GM21515 (cell line): Measurements from ENCODE around the gene PCDH17.

Experiments used
- ATAC-seq: cut with Tn5 transposase; IDR thresholded peaks from one replicate; pipeline ENCODE4 v1.9.1; 2021; ENCODE audit not compliant: unreplicated experiment

Gene PCDH17

GRCh38 chr13:57633950-57634838, 2.6 kb downstream of the PCDH17 start:
- no peak for ATAC-seq

DNA sequence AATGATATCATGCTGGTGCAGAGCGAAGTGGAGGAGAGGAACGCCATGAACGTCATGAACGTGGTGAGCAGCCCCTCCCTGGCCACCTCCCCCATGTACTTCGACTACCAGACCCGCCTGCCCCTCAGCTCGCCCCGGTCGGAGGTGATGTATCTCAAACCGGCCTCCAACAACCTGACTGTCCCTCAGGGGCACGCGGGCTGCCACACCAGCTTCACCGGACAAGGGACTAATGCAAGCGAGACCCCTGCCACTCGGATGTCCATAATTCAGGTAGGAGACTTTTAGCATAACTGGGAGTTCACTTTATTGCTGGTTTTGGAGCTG, 3.3 kb downstream of the PCDH17 start:
- ATAC-seq: no peak

DNA sequence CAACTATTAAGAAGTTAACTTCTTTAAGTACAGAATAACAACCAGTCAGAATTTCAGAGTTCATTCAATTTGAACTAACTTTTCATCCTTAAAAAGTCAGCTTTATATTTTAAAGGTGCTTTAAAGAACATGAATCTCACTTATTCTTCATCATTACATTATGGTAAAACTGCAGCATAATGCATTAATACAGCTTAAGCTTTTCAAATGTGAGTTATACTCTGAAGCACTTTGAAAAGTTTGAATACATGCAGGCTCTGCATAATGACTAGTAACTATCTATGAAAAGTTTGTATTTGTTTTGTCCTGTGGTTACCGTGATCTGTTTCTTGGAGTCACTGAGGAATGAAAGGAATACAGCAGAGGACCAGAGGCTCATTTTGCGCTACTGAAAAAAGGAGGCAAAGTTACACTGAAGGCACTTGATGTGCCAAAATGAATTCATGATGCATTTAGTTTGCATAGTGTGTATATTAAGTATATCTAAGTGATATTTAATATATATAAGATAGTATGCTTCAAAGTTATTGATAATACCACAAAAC, 4.1 kb downstream of the PCDH17 start:
- ATAC-seq: no peak

- no peak for ATAC-seq
Measured at GRCh38 chr13:57636816-57637215, 5.3 kb downstream of the PCDH17 start.

DNA sequence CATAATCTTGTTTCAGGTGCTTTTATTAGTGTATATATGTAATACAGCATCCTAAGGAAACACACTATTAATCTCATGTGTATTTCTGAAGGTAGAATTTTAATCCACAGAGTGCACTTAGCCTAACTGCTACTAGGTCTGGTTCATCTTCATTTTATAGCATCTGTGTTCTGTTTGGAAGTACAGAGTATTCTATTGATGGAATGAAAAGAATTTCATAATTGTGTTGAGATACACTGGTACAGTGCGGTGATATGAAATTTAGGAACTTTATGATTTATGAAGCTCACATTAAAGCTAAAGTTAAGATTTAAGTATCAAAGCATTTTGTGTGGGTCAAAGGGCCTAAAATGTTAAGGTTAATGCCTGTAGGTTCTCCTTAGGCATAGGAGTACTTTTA, 6.0 kb downstream of the PCDH17 start:
- ATAC-seq: no peak

DNA sequence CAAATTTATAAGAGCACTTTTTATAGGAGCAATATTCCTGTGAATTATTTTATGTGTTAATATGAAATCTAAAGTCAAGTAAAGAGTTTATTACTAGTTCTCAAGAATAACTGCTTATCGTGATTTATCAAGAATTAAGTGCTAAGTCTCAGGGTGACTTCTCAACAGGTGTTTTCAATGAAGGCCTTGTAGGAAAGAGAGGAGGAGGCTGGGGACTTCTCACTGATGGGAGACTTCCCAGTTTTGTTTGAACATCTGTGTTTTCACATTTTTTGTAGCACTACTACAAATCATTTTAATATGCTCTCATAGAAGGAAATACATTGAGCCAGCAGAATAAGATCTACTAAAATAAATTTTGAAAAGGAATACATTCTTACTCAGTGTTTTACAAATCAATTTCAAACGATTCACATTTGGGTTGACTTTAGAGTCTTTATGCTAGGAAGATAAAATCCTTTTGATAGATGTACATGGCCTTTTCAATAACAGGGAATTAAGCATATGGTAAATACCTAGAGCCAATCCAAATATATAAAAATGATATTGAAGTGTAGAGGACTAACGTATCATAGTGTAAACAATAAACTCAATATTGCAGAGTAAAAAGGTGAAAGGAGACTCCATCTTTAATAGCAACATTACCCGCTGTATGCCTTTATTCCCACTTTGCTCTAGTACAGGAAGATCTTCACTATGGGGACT, 6.8 kb downstream of the PCDH17 start:
- no peak for ATAC-seq

- ATAC-seq: no peak
Measured at GRCh38 chr13:57640607-57641006, 9.1 kb downstream of the PCDH17 start.

DNA sequence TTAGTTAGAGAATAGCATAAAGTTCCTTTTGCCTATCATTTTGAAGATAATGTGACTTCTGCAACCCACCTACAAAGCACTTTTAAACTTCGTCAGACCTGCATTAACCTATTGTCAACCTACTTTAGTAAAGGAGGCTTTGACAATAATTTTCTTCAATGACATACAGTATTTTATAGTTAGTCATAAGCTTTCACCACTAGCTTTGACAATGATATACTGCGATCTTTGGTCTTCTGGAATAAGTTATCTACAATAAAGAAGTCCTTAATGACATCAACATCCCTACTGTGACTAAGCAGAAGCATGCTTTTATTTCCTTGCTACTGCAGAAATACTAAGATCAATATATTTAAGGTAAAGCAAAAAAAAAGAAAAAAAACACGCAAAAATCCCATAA, 9.5 kb downstream of the PCDH17 start:
- no peak for ATAC-seq

DNA sequence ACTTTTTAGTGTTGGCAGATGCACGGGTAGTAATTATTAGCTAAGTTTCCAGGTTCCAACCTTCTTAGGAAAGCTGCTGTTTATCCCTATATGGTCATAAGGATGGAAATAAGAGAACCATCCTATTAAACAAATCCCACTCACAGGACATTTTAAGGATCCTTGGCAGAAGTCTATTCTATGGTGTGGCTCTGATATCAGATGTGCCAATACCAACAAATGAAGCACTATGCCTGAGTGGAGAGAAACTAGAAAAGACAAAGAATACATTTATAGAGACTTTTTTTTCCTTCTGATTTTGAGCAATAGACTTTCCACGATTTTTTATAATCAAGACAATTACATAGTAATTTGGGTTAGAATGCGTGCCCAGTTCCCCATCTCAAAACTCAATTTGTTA, 12.6 kb downstream of the PCDH17 start:
- ATAC-seq: no peak

DNA sequence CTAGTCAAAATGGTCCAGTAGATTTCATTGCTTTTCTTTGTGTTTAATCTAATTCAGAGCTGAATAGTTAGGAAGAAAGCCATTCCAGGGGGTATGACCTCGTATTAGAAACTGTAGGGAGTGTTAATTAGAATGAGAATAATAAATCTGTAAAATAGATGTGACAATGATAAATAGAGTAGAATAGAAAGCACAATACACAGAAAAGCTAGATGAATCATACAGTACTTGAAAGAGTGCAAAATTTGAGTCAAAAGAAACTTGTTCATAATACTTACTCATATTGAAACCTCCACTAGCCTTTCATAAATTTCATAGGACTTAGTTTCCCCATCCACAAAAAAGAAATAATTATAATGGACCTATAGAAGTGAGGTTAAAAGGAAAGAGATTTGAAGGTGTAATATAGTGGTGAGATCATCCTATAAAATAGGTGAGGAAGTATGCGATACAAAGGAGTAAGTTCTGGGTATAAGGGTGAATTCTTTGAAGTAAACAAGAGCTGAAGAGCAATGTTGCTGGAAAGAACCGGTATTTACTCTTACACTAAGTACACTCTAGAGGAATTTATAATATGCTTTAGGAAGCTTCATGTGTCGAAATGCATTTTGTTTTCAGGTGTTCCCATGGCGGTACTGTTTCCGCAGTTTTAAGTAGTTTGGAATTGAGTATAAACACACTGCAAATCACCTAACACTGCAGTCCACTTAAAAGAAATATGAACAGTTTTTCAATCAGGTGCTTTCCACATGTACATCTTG, 21.9 kb downstream of the PCDH17 start:
- ATAC-seq: no peak

DNA sequence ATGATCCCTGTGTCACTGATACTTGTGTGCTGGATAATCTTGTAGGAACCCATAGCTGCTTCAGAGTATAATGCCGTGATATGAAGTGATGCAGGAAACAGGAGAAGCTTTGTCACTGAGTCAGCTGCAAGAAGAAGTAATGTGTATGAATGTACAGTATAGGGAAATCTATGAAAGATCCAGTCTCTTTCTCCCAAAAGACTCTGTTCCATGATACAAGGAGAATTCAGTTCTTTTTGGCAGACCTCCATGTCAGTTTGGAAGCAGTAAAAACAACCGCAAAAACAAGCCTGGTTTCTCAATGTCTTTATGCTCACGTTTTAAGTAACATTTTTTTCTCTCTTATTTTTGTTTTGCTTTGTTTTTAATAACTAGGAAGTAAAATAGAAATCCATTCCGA, 33.9 kb downstream of the PCDH17 start:
- no peak for ATAC-seq

GRCh38 chr13:57666131-57666953, 34.8 kb downstream of the PCDH17 start:
- no peak for ATAC-seq

- no peak for ATAC-seq
Measured at GRCh38 chr13:57672168-57672567, 40.6 kb downstream of the PCDH17 start.

GRCh38 chr13:57673197-57673596, 41.7 kb downstream of the PCDH17 start:
- no peak for ATAC-seq

GRCh38 chr13:57675526-57675925, 44.0 kb downstream of the PCDH17 start:
- no peak for ATAC-seq

- ATAC-seq: no peak
Measured at GRCh38 chr13:57680609-57681008, 49.1 kb downstream of the PCDH17 start.

DNA sequence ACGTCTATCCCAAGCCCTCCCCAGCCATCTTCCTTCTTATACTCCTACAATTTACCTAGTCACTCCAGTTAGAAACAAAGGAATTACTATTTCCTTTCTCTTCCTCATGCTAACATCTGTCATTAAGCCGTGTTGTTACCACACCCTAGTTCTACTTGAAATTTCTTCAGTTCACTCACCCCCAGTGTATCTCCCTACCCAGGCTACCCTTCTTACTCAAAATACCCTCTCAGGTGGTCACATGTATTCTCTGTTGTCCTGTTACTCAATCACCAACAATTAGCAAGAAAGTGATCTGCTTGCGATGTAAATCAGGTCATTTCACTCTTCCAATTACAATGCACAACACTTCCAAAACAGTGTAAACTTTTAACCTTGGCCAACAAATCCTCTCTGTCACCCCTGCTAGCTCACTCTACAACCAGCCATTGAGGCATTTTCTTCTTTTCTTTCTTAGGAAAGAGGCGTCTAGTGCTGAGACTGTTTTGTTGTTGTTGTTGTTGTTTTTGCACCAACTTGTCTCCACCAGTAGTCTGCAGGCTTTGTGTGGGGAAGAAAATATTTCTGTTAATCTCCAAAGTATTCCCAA, 50.7 kb downstream of the PCDH17 start:
- no peak for ATAC-seq

GRCh38 chr13:57698851-57699250, 67.3 kb downstream of the PCDH17 start:
- no peak for ATAC-seq

DNA sequence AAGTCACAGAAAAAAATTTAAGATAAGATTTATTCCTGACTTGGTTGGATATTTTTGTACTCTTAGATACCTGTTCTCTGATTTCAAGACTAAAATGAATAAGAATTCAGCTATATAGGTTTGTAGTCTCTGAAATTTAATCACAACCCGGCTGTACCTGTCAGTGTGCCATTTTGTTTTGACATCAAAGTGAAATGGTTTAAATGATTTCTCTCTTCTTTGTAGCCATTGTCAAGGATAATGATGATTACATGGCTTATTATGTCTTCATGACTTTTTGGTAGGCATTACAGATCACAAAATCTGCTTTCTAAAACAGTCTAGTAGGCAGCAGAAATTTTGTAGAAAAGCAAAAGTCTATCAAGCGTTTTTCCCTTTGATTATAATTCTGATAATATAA, 72.5 kb downstream of the PCDH17 start:
- ATAC-seq: no peak

DNA sequence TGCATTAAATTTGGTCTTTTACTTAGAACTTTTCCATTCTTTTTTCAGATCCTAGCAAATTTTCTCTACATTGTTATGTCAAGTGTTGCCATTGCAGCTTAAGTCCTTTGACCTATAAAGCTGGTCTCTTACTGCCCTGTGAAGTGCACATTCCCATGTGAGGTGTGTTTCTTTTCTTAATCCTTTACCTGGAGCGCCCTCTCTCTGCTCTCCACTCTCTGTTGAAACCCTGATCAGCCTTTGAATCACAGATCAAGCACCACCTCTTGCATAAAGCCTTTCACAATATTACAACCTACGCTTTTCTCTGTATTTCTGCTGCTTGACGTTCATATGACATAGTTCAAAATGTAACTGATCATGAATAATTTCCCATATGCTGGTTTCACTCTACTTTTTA, 84.8 kb downstream of the PCDH17 start:
- ATAC-seq: no peak
